ENCODE results near the gene ERBIN.

GRCh38 chr5:66129144-66129543 is 202.8 kb downstream of the ERBIN start:
- TF ChIP-seq REST (IDR thresholded peaks at IDR 0.05; ENCODE audit: insufficient read depth in 1 of 2, low read depth in 2 of 2, low read length in 1 of 2) (no peak), CTCF (IDR thresholded peaks at IDR 0.05) (no peak), TCF7L2 (IDR thresholded peaks at IDR 0.05; ENCODE audit: low read depth, low read length) (no peak), SIN3A (IDR thresholded peaks at IDR 0.05; ENCODE audit: borderline replicate concordance, insufficient read depth, low read depth, low read length) (no peak), POLR2AphosphoS5 (IDR thresholded peaks at IDR 0.05; ENCODE audit: low read depth, low read length) (no peak)
